SK-N-SH (cell line): Measurements from ENCODE around the gene SH3PXD2B. TPM values are rescaled to one million over a fixed set of nuclear protein-coding genes. Genes with fewer than 3 reads are reported as not detected.

Experiments
- CTCF ChIA-PET: fragments of 300-600, 350-600 bp; formaldehyde crosslinking; extraction: SDS; loops from one replicate; lab custom pipeline; 2021; lab: Yijun Ruan, JAX
- POLR2A ChIA-PET: fragments of 350-600 bp; sonication (Branson Sonifier 250); formaldehyde crosslinking; extraction: SDS; loops from one replicate; lab custom pipeline; 2020; ENCODE audit warnings: antibody characterized with exemption, inconsistent platforms; lab: Yijun Ruan, JAX
- DNase-seq: peaks from one replicate; pipeline ENCODE4 v3.0.0; 2012
- H2AFZ ChIP-seq: fragments of 200-600 bp; sonication (generic); 2 replicates; pipeline ENCODE4 v1.8.1; 2016; ENCODE audit warnings: antibody characterized with exemption, mild to moderate bottlenecking, low read depth
- H3F3A ChIP-seq: fragments of 200-600 bp; sonication (generic); replicated peaks from 2 replicates; pipeline ENCODE3; 2016; ENCODE audit warnings: antibody characterized with exemption, mild to moderate bottlenecking; ENCODE audit not compliant: insufficient read depth
- H3K27ac ChIP-seq, 2 experiments: fragments of 200-500 bp in 1 of 2; fragments of 200-600 bp in 1 of 2; sonication (Bioruptor generic) in 1 of 2; sonication (generic), shearing (Covaris generic) in 1 of 2; 2 replicates each; pipeline versions ENCODE4 v1.5.1 to v1.6.1; 2014 to 2016; ENCODE audit warnings: low read depth in 2 of 2, inconsistent platforms in 1 of 2, low read length in 1 of 2, mild to moderate bottlenecking in 1 of 2, mixed read lengths in 1 of 2
- H3K27me3 ChIP-seq: fragments of 200-600 bp; sonication (generic), shearing (Covaris generic); 2 replicates; pipeline ENCODE4 v1.6.1; 2016; ENCODE audit warnings: mixed run types; ENCODE audit not compliant: insufficient read depth
- H3K36me3 ChIP-seq, 2 experiments: fragments of 200-500 bp in 1 of 2; fragments of 200-600 bp in 1 of 2; sonication (Bioruptor generic) in 1 of 2; sonication (generic) in 1 of 2; replicated peaks in 1 of 2; 2 replicates each; pipeline versions ENCODE3 to v1.5.1; 2014 to 2016; ENCODE audit warnings: low read length in 1 of 2, mild to moderate bottlenecking in 1 of 2; ENCODE audit not compliant: insufficient read depth in 2 of 2, control insufficient read depth in 1 of 2
- H3K4me1 ChIP-seq, 2 experiments: fragments of 200-500 bp in 1 of 2; fragments of 200-600 bp in 1 of 2; sonication (Bioruptor generic) in 1 of 2; sonication (generic), shearing (Covaris generic) in 1 of 2; 2 replicates each; pipeline versions ENCODE4 v1.5.1 to v1.6.1; 2014 to 2016; ENCODE audit warnings: low read depth in 1 of 2, low read length in 1 of 2, mixed run types in 1 of 2; ENCODE audit not compliant: insufficient read depth in 2 of 2, control insufficient read depth in 1 of 2
- H3K4me2 ChIP-seq: fragments of 200-600 bp; sonication (generic), shearing (Covaris generic); 2 replicates; pipeline ENCODE4 v1.6.1; 2017; ENCODE audit warnings: mixed run types
- H3K4me3 ChIP-seq, 2 experiments: fragments of 200-500 bp in 1 of 2; fragments of 200-600 bp in 1 of 2; sonication (Bioruptor generic) in 1 of 2; sonication (generic), shearing (Covaris generic) in 1 of 2; 2 replicates each; pipeline versions ENCODE4 v1.5.1 to v1.8.1; 2014 to 2016; ENCODE audit warnings: low read depth in 2 of 2, inconsistent platforms in 1 of 2, low read length in 1 of 2, mild to moderate bottlenecking in 1 of 2, mixed read lengths in 1 of 2, moderate library complexity in 1 of 2
- H3K79me2 ChIP-seq: fragments of 200-600 bp; sonication (generic); 2 replicates; pipeline ENCODE4 v1.8.1; 2017; ENCODE audit warnings: mild to moderate bottlenecking; ENCODE audit not compliant: insufficient read depth
- H3K9ac ChIP-seq: fragments of 200-600 bp; sonication (generic); 2 replicates; pipeline ENCODE4 v1.6.1; 2017; ENCODE audit warnings: mixed run types
- H3K9me2 ChIP-seq: fragments of 200-600 bp; sonication (generic); 2 replicates; pipeline ENCODE4 v1.6.1; 2017; ENCODE audit warnings: mixed run types
- H3K9me3 ChIP-seq: fragments of 200-600 bp; sonication (generic); 2 replicates; pipeline ENCODE4 v1.6.1; 2017; ENCODE audit warnings: mixed run types, mild to moderate bottlenecking, moderate library complexity
- H4K20me1 ChIP-seq: fragments of 200-600 bp; sonication (generic); 2 replicates; pipeline ENCODE4 v1.6.1; 2017; ENCODE audit warnings: mild to moderate bottlenecking, mixed run types; ENCODE audit not compliant: insufficient read depth
- CHD2 ChIP-seq: fragments of 150-350 bp; IDR thresholded peaks from 2 replicates; pipeline ENCODE4 v1.6.1; 2018; ENCODE audit warnings: low read length; ENCODE audit not compliant: partially characterized antibody
- EP300 ChIP-seq, 2 experiments: IDR thresholded peaks; 2 replicates each; pipeline versions ENCODE4 v1.4.0 to v1.6.1; 2012; ENCODE audit warnings: borderline replicate concordance in 1 of 2, low read depth in 1 of 2, low read length in 1 of 2
- EZH2phosphoT487 ChIP-seq: fragments of 200-600 bp; sonication (generic); IDR thresholded peaks from 2 replicates; pipeline ENCODE4 v1.6.1; 2017; ENCODE audit warnings: low read depth, mixed run types, mild to moderate bottlenecking, antibody characterized with exemption, moderate library complexity, borderline replicate concordance
- FOSL2 ChIP-seq: IDR thresholded peaks from 2 replicates; pipeline ENCODE4 v1.4.0; 2012; ENCODE audit warnings: low read depth, mild to moderate bottlenecking, moderate library complexity, borderline replicate concordance
- FOXM1 ChIP-seq: IDR thresholded peaks from 2 replicates; pipeline ENCODE4 v1.4.0; 2012; ENCODE audit warnings: low read depth, mild to moderate bottlenecking
- JUND ChIP-seq: IDR thresholded peaks from 2 replicates; pipeline ENCODE4 v1.4.0; 2012
- MEF2A ChIP-seq: IDR thresholded peaks from 2 replicates; pipeline ENCODE4 v1.4.0; 2012; ENCODE audit warnings: low read depth, borderline replicate concordance
- MXI1 ChIP-seq: IDR thresholded peaks from 2 replicates; pipeline ENCODE4 v1.6.1; 2012; ENCODE audit warnings: mild to moderate bottlenecking, low read depth, low read length, improper control_type of control experiment
- NFIC ChIP-seq: IDR thresholded peaks from 2 replicates; pipeline ENCODE4 v1.4.0; 2012; ENCODE audit warnings: borderline replicate concordance
- NRF1 ChIP-seq: IDR thresholded peaks from 2 replicates; pipeline ENCODE4 v1.6.1; 2012; ENCODE audit warnings: low read depth, mild to moderate bottlenecking, low read length
- RAD21 ChIP-seq: IDR thresholded peaks from 2 replicates; pipeline ENCODE4 v1.6.1; 2012; ENCODE audit warnings: mild to moderate bottlenecking, low read length
- RCOR1 ChIP-seq: fragments of 150-350 bp; IDR thresholded peaks from 2 replicates; pipeline ENCODE4 v1.6.1; 2017; ENCODE audit warnings: antibody characterized with exemption, low read length
- RXRA ChIP-seq: IDR thresholded peaks from 2 replicates; pipeline ENCODE4 v1.4.0; 2012; ENCODE audit warnings: low read depth, mild to moderate bottlenecking, borderline replicate concordance
- SIN3A ChIP-seq: IDR thresholded peaks from 2 replicates; pipeline ENCODE4 v1.6.1; 2012; ENCODE audit warnings: low read depth, mild to moderate bottlenecking, low read length, moderate library complexity, borderline replicate concordance
- TAF1 ChIP-seq: IDR thresholded peaks from 2 replicates; pipeline ENCODE4 v1.6.1; 2012; ENCODE audit warnings: low read depth, mild to moderate bottlenecking, low read length, moderate library complexity, borderline replicate concordance
- TCF12 ChIP-seq: IDR thresholded peaks from 2 replicates; pipeline ENCODE4 v1.4.0; 2012
- TEAD4 ChIP-seq: IDR thresholded peaks from 2 replicates; pipeline ENCODE4 v1.4.0; 2012; ENCODE audit warnings: mild to moderate bottlenecking, borderline replicate concordance; ENCODE audit not compliant: insufficient read depth
- YY1 ChIP-seq: IDR thresholded peaks from 2 replicates; pipeline ENCODE4 v1.4.0; 2012; ENCODE audit warnings: low read depth, mild to moderate bottlenecking
- WGBS: methylation state at CpG from one replicate; pipeline ENCODE4 v1.1.6; 2017; ENCODE audit warnings: low lambda C conversion rate; 5-methylcytosine and 5-hydroxymethylcytosine counted together
- polyA plus RNA-seq, 3 experiments: library from polyadenylated mRNA; depleted of rRNA; stranded (reverse); fragments of >200 nt; gene quantifications; 2 replicates each; pipeline ENCODE4 v1.2.3, GENCODE V29; 2012
- TF ChIP-seq, protein P1 (sequence below): IDR thresholded peaks from 2 replicates; pipeline ENCODE4 v1.4.0; 2012; ENCODE audit warnings: low read depth
- TF ChIP-seq, protein P2 (sequence below): fragments of 150-350 bp; IDR thresholded peaks from 2 replicates; pipeline ENCODE4 v1.6.1; 2016; ENCODE audit warnings: mild to moderate bottlenecking, low read depth, low read length
- TF ChIP-seq, protein P3 (sequence below): fragments of 200-600 bp; sonication (generic); IDR thresholded peaks from 2 replicates; pipeline ENCODE4 v1.6.1; 2017; ENCODE audit warnings: antibody characterized with exemption, mild to moderate bottlenecking, moderate library complexity

Gene SH3PXD2B
- polyA plus RNA-seq, 1 of the 3 experiments (the other 2 are of a cell fraction) = 15.0 TPM

DNA sequence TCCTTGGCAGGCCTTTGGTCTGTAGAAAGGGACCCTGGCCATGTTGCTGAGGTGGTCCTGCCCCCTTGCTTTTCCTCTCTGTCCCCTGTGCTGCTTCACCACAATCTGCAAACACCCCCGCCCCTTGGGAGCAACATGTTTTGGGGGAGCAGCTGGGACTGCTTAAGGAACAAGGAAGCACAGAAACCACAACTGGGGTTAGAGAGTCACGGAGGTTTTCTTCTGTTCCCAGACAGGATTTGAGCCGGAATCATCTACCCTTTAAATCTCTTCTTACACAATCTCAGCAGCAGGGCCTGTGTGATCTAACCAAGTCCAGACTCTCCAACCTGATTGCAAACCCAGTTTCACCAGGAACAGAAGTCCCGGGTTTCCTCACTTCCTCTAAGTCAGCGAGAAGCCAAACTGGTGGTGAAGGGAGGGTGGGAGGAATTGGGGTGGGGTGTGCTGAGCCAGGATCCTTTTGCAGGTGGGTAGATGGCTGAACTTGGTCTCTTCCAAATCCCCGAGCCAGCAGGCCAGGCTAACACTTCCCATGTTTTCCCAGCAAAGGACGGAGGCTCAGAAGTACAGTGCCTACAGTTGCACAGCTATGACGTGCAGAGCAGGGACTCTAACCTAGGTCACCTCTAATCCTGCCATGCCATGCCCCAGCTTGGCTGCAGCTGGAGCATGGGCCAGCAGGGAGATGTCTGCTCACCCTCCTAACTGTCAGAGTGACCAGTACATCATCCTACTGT, 25.0 kb downstream of the SH3PXD2B start:
- H3F3A ChIP-seq = no peaks in the 10 kb centered on the region
- no peaks in the 10 kb centered on the region for H3K9me2 ChIP-seq
- WGBS = 91% methylated on average over 6 of the region's 8 CpGs
- peaks cover 0 to 12% of the 10 kb centered on the region in 2 experiments; a peak in 1 of 4 replicates for H3K4me1 ChIP-seq
- no peak overlapping the region for H3K4me2 ChIP-seq
- no peak for DNase-seq
- no peaks in the 10 kb centered on the region for H3K27me3 ChIP-seq
- no peak overlapping the region for H2AFZ ChIP-seq
- ChIA-PET POLR2A (no interaction called here), CTCF (no interaction called here)
- TF ChIP-seq JUND (no peak), TEAD4 (no peak), RXRA (no peak), CHD2 (no peak), FOSL2 (no peak), EZH2phosphoT487 (no peak), TAF1 (no peak), RAD21 (no peak), TCF12 (no peak), MXI1 (no peak), MEF2A (no peak), EP300 (IDR thresholded peaks at IDR 0.05; ENCODE audit: borderline replicate concordance in 1 of 2, low read depth in 1 of 2, low read length in 1 of 2) (no peak), SIN3A (no peak), NRF1 (no peak)
- TF ChIP-seq, protein P1, sequence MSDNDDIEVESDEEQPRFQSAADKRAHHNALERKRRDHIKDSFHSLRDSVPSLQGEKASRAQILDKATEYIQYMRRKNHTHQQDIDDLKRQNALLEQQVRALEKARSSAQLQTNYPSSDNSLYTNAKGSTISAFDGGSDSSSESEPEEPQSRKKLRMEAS = no peak
- H3K27ac ChIP-seq = no peak overlapping the region
- no peak overlapping the region for H3K4me3 ChIP-seq
- peaks cover 100% of the 10 kb centered on the region for H4K20me1 ChIP-seq
- H3K9me3 ChIP-seq = no peaks in the 10 kb centered on the region
- no peak overlapping the region for H3K9ac ChIP-seq
- H3K79me2 ChIP-seq = peaks cover 99% of the 10 kb centered on the region
- peaks cover 0 to 3% of the 10 kb centered on the region in 2 experiments for H3K36me3 ChIP-seq

DNA sequence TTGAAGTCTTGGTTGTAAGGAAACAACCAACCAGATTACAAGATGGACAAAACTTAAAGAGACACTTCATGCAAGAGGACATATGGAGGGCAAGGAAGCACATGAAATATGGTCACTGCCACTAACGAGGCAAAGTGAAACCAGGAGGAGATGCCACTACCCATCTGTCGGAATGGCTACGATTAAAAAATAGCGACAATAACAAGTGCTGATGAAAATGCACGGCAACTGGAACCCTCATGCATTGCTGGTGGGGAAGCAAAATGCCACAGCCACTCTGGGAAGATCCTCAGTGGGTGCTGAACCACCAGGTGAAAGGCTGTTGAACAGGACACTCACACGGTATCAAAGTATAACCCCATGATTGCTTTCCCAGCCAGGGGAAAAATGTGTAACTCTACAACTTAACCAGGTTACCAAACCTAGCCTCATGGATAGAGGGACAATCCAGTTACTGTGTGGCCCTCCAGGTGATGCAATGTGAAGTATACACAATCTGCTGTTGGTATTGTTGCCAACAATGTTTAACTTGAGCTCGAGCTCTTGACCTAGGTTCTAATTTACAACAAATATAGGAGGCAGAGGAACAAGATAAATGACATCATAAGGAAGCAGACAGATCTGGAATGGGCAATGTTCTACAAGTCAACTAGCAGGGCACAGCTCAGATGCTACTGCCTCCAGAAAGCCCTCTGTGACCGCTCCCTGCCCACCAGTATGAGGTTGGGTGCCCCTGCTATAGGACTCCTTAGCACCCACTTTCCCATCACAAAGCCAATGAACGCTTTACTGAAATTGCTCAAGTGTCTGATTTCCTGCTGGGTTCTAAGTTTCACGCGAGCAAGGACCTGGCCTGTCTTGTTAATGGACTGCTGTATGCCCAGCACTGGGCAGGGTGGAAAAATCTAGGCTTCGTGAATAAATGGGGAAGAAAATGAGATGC, 25.8 kb downstream of the SH3PXD2B start:
- DNase-seq = no peak
- Histone ChIP-seq H3K36me3 (peaks cover 0 to 3% of the 10 kb centered on the region in 2 experiments), H3K9me3 (no peaks in the 10 kb centered on the region), H3F3A (no peaks in the 10 kb centered on the region), H4K20me1 (peaks cover 100% of the 10 kb centered on the region), H3K4me3 (no peak overlapping the region), H3K9ac (no peak overlapping the region), H3K27ac (no peak overlapping the region), H2AFZ (no peak overlapping the region), H3K79me2 (peaks cover 99% of the 10 kb centered on the region), H3K4me1 (peaks cover 0 to 12% of the 10 kb centered on the region in 2 experiments; a peak in 1 of 4 replicates), H3K4me2 (no peak overlapping the region), H3K27me3 (no peaks in the 10 kb centered on the region), H3K9me2 (no peaks in the 10 kb centered on the region)
- WGBS = 86% methylated on average over 12 of the region's 12 CpGs
- TF ChIP-seq FOSL2 (no peak), YY1 (no peak), RCOR1 (no peak), NFIC (no peak), EZH2phosphoT487 (no peak), FOXM1 (no peak)
- TF ChIP-seq, protein P2, sequence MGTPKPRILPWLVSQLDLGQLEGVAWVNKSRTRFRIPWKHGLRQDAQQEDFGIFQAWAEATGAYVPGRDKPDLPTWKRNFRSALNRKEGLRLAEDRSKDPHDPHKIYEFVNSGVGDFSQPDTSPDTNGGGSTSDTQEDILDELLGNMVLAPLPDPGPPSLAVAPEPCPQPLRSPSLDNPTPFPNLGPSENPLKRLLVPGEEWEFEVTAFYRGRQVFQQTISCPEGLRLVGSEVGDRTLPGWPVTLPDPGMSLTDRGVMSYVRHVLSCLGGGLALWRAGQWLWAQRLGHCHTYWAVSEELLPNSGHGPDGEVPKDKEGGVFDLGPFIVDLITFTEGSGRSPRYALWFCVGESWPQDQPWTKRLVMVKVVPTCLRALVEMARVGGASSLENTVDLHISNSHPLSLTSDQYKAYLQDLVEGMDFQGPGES = no peak
- TF ChIP-seq, protein P3, sequence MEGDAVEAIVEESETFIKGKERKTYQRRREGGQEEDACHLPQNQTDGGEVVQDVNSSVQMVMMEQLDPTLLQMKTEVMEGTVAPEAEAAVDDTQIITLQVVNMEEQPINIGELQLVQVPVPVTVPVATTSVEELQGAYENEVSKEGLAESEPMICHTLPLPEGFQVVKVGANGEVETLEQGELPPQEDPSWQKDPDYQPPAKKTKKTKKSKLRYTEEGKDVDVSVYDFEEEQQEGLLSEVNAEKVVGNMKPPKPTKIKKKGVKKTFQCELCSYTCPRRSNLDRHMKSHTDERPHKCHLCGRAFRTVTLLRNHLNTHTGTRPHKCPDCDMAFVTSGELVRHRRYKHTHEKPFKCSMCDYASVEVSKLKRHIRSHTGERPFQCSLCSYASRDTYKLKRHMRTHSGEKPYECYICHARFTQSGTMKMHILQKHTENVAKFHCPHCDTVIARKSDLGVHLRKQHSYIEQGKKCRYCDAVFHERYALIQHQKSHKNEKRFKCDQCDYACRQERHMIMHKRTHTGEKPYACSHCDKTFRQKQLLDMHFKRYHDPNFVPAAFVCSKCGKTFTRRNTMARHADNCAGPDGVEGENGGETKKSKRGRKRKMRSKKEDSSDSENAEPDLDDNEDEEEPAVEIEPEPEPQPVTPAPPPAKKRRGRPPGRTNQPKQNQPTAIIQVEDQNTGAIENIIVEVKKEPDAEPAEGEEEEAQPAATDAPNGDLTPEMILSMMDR = no peak
- CTCF ChIA-PET = interaction anchor here (1.0 to 2.1 kb wide), 2 partner anchors 22 to 24 kb away, joined by 3 to 8 read pairs; no protein-coding TSS in a partner anchor
- POLR2A ChIA-PET = no interaction called here
